Upper lobe of left lung (tissue), 4 donors: ENCODE measurements around the gene KCNF1.

Experiments used
- POLR2A ChIP-seq, 4 donors: fragments of 450-650 bp; IDR thresholded peaks; one replicate each; pipeline ENCODE4 v1.5.1; 2016 to 2017; ENCODE audit warnings: antibody characterized with exemption in 4 of 4, mild to moderate bottlenecking in 2 of 4
- TF ChIP-seq, protein P1 (sequence below), 6 experiments: fragments of 450-650 bp in 4 of 6; fragments of 200-600 bp in 2 of 6; sonication (generic) in 2 of 6; IDR thresholded peaks; one replicate each; pipeline ENCODE4 v1.5.1; 2016 to 2019; ENCODE audit warnings: antibody characterized with exemption in 6 of 6

- no peak for TF ChIP-seq POLR2A (IDR thresholded peaks at IDR 0.05)
- TF ChIP-seq, protein P1, sequence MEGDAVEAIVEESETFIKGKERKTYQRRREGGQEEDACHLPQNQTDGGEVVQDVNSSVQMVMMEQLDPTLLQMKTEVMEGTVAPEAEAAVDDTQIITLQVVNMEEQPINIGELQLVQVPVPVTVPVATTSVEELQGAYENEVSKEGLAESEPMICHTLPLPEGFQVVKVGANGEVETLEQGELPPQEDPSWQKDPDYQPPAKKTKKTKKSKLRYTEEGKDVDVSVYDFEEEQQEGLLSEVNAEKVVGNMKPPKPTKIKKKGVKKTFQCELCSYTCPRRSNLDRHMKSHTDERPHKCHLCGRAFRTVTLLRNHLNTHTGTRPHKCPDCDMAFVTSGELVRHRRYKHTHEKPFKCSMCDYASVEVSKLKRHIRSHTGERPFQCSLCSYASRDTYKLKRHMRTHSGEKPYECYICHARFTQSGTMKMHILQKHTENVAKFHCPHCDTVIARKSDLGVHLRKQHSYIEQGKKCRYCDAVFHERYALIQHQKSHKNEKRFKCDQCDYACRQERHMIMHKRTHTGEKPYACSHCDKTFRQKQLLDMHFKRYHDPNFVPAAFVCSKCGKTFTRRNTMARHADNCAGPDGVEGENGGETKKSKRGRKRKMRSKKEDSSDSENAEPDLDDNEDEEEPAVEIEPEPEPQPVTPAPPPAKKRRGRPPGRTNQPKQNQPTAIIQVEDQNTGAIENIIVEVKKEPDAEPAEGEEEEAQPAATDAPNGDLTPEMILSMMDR (IDR thresholded peaks at IDR 0.05) = no peak
Observed at GRCh38 chr2:10868465-10869314, 43.0 kb upstream of the KCNF1 start.
